GM21390 (cell line): Measurements from ENCODE around the gene SGTB.
"Not testable (repeated sequence)": the region's sequence is repeated elsewhere in the genome, so short reads cannot be mapped to it uniquely, and the experiment has no call there.

Source experiments
- ATAC-seq: cut with Tn5 transposase; IDR thresholded peaks from one replicate; pipeline ENCODE4 v1.9.1; 2021; ENCODE audit not compliant: unreplicated experiment

SGTB gene

DNA sequence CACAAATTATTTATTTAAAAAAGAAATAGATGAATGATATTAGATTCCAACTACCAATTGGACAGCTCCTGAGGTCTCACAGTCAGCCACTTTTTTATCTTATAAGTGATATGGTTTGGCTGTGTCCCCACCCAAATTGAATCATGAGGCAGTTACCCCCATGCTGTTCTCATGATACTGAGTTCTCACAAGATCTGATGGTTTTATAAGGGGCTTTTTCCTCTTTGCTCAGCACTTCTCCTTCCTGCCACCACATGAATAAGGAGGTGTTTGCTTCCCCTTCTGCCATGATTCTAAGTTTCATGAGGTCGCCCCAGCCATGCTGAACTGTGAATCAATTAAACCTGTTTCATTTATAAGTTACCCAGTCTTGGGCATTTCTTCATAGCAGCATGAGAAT is 13.0 kb upstream of the SGTB start:
- ATAC-seq: no peak

DNA sequence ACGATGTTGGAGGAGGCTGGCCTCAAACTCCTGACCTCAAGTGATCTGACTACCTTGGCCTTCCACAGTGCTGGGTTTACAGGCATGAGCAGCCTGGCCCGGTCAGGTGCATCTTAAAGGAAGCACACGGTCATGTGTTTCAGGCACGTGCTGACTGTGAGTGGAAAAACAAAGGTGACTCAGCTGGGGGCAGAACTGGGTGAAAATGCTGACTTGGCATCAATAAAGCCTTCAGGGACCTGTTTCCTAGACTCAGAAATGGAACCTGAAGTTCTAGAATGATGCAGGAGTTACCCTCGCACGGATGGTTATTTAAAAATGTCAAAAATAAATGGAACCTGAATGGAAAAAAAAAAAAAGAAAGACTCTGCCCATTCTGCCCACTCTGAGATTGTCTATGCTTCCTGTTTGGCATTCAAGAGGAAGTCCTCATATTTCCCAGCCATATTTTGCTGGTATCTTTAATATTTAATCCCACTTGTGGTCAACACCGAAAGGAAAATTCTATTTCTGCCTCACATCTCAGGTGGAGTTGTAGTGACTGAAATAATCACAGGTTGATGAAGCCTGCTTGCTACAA is 12.4 kb upstream of the SGTB start:
- ATAC-seq: not testable (repeated sequence)

DNA sequence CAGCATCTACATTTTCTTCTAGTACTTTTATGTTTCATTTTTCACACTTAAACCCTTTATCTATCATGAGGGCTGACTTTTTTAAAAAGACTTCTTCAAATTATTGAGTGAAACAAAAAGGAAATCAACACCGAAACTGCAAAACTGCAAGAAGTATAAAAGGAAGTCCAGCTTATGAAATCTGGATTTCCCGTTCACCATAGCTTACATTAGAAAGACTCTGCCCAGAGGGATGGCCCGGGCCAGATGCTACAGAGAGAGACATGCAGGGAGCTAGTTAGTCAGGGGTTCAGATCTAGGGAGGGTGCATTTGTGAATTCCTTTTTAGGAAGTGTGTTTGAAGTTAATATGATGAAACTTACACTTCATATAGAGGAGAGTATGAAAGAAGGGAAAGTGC is 10.1 kb upstream of the SGTB start:
- not testable (repeated sequence) for ATAC-seq

DNA sequence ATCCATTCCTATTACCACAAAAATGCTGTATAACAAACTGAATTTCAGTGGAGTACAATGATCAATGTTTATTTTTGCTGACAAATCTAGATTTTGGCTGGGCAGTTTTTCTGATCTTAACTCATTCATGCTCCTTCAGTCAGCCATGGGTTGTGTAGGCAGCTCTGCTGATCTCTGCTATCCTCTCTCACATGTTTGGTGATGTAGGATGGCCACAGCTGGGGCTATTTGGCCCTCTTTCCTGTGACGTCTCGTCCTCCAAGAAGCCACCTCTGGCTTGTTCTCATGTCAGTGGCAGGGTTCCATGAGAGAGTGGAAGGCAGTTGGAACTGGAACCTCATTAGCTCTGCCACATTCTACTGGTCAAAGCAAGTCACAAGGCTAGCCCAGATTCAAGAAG is 9.0 kb upstream of the SGTB start:
- ATAC-seq: no peak

DNA sequence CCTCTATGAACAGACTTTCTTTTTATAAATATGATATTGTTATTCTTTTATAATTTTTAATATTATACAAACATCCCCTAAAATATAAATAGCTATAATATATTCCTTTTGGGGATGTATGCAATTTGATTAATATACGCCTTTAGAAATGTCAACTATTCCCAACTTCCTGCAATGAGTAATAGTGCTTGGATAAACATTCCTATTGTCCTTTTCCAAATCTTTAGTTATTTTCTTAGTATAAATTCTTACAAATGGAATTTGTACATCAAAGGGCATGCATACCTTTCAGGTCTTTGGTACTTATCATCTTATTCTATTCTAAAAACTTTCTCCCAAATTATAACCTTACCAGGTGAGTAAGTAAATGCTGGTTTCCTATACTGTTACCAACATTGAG is 6.3 kb upstream of the SGTB start:
- ATAC-seq: no peak

DNA sequence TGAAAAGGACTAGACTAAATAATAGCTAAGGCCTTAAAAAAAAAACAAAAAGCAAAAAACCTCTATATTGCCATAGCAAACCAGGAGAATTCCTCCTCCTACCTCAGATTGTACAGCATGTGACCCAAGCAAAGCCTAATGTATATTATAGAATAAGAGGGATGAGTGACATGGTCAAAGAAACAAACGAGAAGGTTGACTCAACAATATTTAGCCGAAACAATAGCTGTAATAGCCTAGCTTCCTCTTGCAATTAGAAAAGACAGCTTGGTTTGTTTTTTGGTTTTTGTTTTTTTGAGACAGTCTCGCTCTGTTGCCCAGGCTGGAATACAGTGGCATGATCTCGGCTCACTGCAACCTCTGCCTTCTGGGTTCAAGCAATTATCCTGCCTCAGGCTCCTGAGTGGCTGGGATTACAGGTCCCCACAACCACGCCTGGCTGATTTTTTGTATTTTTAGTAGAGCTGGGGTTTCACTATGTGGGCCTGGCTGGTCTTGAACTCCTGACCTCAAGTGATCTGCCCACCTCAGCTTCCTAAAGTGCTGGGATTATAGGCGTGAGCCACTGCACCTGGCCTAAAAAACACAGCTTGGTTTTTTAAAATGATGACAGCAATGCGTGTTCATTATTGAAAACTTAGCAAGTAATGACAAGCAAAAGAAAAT is 5.7 kb upstream of the SGTB start:
- ATAC-seq: no peak

DNA sequence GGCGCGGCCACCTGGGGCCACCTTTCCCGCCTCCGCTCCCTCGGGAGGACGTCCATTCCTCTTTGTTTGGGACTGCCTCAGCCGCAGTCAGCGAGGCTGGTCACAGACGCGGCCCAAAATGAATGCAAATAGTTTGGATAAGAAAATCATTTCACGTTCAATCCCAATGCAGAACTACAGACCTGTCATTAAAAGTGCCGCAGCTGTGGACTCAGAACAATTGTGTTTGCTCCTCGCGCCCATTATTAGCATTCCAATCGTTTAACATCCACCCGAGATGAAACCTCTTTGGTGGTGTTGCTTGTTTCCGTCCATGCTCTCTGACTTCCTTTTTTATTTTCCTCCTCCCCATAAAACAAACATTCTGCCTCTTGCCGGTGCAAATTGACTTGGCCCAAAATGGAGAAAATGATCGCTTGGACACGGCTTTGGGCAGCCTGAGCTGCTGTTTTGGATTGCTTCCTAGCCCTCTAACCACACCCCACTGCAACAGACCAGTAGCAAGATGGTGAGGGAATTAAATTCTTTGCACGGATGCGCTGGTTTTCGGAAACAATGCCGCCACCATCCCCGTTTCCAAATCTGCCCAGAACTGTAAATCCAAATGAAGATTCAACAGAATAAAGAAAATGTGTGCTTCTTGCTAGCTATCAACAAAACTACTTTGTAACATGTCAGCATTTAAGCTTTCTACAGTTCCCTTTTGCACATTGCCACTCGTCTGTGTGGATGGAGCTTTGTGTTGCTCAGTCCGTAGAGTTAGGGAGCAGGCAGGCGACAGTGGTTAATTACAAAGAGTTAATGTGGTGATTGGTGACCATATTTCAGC is 880 bp upstream of the SGTB start:
- no peak for ATAC-seq

DNA sequence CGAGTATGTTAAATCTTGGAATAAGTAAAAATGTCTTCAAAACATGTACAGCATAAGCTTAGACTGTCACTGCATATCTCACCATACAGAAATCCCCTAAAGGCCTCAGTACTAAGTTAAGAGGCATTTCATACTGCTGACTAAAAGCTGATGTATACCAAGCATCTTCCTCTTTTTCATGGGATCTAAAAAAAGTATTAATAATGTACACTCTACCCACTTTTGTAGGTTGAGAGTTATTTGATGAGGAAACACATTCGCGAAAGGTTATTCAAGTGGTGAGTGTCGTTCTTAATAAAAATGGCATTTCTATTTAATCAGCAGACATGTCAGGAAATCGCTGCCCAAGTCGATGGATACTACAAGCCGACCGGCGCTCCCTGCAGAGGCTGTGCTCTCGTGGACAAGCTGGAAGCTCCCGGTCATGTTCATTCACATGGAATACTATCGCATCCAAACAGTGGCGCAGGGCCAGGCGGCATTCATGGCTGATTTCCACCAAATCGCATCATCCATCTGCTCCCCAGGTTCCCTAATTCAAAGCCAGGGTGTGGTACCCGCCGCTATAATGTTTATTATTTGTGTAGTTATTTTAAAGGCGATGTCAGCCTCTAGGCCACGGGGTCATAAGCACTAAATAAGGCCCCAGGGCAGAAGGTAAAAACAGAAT is 724 bp downstream of the SGTB start:
- no peak for ATAC-seq

DNA sequence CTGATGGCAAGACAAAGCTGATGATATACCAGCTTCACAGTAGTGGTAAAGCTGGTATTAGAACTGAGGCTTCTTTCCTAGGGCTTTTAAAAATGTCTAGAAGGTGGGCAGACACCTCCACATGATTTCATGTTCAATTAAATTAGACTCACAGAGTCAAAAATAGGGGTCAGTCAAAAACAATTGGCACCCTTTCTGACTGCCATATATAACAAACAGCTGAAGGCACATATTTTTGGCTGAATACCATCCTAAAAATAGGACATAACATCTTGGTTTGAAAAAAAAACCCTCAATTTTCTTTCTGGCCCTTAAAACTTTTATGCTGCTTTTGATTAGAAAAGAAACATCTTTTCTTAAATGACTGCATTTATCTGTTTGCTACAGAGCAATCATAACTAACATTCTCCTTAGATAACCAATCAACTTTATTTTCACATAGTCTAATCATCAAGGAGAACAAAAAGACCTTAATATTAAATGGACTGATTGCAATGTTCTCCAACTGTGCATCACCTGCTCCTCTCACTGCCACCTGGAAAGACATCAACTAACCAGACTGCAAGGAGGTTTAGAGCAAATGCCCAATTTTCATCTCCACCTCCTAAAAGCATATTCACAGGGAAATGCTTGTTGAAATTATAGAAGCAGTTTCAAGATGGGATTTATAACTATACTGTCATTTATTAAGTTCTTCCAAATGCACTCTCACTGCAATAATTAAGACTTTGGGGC is 3.2 kb downstream of the SGTB start:
- ATAC-seq: no peak

DNA sequence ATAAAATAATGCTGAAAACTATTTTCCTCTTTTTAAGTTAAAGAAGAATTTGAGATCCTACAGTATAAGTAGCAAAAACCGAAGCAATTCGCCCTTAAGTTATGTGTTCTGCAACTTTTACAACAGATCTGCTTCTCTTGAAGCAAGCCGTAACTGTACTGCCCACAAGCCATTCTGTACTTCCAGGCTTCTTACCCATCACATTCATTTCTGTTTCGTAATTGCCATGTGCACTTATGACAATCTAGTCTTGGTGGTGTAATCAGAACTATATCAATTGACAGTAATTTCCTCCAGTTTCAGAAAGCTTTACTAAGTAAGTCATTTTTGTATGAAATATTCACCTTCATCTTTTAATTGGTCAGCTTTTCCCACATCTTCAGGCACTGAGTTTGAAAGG is 13.8 kb downstream of the SGTB start:
- no peak for ATAC-seq

DNA sequence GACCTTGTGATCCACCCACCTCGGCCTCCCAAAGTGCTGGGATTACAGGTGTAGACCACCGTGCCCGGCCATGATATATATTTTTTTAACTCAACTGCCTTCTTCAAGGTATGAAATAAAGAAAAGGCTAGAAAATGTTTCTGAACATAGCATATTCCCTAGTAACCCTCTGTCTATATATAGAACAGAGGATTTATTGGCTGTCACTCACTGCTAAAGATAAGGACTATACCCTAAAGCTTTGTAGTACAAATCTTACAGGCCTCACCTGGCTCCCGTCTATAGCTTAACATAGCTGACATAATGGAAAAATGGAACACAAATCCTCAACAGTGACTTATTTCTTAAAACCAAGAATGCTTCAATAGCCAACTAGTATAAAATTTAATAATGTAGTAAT is 14.2 kb downstream of the SGTB start:
- no peak for ATAC-seq

DNA sequence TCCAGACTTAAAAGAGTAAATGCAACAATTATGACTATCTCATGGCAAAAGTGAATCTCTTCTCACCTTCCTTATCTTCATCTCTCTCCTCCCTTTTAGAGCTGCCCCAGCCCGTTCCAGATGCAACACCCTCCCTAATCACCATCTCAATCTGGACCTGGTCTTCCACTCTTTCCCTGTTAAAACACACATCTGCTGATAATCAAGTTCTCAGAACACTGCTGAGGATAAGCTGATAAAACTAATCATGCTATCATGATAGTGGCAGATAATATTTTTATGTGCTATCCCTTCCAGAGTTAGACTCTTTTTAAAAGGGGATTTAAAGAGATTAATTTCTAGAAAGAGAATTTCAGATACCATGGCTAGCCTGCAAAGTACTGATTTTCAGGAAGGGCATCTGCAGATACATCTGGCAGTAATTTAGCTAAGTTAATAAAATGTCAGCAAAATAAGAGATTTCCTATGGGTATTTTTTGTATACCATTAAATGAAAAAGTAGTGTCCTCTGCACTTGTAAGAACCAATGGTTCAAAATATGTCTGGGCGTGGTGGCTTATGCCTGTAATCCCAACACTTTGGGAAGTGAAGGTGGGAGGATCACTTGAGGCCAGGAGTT is 17.2 kb downstream of the SGTB start:
- no peak for ATAC-seq

DNA sequence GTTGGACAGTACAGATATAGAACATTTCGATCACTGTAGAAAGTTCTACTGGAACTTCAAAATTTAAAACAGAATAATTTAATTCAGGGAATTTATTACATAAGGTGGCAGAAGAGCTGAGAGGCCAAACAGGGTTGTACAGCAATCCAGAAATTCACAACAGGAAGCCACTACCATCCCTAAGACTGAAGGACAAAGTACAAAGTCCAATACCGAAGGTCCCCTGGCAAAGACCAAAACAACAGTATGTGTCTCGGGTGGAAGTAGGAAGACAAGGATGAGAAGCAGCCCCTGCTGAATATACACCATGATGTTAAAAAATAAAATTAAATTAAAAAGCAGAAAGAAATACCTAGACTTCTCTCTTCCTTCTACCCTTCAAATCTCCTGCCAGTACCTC is 19.9 kb downstream of the SGTB start:
- ATAC-seq: no peak

DNA sequence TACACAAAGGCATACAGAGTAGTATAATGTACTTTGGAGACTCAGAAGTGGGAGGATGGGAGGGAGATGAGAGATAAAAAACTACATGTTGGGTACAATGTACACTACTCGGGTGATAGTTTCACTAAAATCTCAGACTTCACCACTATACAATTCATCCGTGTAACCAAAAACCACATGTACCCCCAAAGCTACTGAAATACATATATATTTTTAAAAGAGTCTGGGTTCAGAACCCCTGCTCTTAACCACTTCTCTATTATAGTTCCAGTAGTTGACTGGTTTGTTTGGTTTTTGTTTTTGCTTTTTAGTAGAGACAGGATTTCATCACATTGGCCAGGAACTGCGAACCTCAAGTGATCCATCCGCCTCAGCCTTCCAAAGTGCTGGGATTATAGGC is 22.6 kb downstream of the SGTB start:
- ATAC-seq: no peak

DNA sequence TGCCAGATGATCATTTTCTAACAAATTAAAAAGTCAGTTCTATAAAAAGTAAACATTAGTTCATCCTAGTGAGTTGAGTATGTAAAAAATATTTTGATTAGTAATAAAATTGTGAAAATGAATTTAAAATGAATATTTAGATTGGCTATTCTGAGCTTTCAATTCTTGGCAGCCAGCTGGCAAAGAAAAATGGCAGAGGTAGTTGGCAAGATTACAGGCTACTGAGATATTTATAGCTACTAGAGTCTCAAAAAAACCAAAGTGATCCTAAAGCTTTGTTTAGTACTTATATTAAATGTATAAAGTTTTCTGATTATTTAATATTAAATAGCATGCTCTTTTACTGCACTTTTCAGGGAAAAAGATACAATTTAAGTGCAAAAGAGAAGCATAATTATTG is 25.0 kb downstream of the SGTB start:
- no peak for ATAC-seq

DNA sequence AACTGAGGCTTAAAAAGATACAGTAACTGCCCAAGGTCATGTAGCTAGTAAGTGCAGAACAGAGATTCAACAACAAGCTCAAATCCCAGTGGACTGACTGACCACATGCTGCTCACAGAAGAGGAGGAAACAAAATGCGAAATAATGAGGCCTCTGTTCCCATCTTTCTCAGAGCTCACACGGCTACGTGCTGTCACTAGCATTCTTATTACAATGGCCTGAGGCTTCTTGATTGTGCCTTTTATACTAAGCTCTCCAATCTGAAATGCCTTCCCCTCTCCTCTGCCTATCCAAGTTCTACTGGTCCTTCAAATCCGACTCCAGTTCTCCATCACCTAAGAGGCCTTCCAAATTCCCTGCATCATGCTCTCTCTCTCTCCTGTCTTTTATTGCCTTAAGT is 26.0 kb downstream of the SGTB start:
- ATAC-seq: no peak

DNA sequence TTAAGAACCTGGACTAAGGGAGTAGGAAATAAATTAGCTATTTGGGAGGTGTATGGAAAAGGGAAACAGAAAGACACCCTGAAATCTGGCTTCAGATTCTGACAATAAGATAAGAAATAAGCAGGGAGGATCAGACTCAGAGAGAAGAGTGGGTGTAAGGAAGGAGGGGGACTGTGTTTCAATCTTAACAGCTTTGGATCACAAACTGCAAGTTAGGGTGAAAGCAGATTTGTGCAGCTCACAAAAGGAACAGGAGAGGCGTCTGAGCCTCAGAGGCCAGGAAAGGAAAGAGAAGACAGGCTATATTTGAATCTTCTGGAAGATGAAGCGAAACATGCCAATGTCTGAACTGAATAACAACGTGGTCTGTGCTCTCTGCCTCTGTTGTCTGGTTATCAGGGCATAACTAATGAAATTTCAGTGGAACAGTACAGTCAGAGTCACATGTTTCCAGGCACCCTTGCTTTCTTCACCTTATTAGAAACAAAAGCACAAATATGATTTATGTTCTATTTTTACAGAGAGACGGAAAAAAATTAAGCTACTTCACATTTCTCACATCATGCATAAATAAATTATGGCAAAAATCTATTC is 26.6 kb downstream of the SGTB start:
- no peak for ATAC-seq

DNA sequence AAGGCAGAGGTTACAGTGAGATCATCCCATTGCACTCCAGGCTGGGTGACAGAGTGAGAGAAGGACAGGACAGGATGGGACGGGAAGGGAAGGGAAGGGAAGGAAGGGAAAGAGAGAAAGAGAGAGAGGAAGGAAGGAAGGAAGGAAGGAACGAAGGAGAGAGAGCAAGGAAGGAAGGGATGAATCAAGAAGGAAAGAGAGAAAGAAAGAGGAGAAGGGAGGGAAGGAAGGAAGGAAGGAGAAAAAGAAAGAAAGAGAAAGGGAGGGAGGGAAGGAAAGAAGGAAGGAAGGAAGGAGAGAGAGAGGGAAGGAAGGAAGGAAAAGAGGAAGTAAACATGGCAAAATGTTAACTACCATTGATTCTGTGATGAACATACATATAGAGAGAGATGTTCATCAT is 28.8 kb downstream of the SGTB start:
- no peak for ATAC-seq

DNA sequence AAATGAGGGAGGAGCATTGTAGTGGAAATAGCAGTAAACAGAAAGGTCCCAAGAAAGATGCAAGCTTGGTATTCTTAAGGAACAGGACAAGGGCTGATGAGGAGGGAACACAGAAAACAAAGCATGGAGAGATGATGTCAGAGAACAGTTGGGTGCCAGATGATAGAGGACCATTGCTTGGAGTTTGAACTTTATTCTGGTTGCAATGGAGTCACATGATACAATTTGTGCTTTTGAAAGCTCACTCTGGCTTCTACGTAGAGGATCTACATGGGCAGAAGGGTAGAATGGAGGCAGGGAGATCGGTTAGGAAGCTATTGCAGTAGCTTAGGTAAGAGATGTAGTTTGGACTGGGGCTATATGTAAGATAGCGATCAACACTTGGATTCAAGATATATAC is 39.8 kb downstream of the SGTB start:
- ATAC-seq: no peak

DNA sequence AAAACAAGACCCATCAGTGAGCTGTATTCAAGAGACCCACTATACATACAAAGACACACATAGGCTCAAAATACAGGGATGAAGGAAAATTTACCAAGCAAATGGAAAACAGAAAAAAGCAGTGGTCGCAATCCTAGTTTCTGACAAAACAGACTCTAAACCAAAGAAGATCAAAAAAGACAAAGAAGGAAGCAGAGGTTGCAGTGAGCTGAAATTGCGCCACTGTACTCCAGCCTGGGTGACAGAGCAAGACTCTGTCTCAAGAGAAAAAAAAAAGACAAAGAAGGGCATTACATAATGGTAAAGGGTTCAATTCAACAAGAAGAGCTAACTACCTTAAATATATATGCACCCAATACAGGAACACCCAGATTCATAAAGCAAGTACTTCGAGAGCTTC is 45.9 kb downstream of the SGTB start:
- not testable (repeated sequence) for ATAC-seq
